AG09309 (cell line): Measurements from ENCODE around the gene LYPD6B.

Experiments
- DNase-seq: peaks from one replicate; pipeline ENCODE4 v3.0.0-alpha.2; 2010; ENCODE audit warnings: low read depth
- H3K4me3 ChIP-seq: 2 replicates; pipeline ENCODE4 v1.5.1; 2011; ENCODE audit warnings: mild to moderate bottlenecking, low read depth, low read length, moderate library complexity; ENCODE audit not compliant: control insufficient read depth
- CTCF ChIP-seq: IDR thresholded peaks from 2 replicates; pipeline ENCODE4 v1.5.1; 2011; ENCODE audit warnings: mild to moderate bottlenecking, low read depth, low read length, inconsistent platforms; ENCODE audit not compliant: insufficient read depth, control insufficient read depth; ENCODE audit errors: missing control alignments

LYPD6B gene

GRCh38 chr2:149058936-149059335 lies 20.4 kb downstream of the LYPD6B start:
- no peak for TF ChIP-seq CTCF
- no peak for DNase-seq
- H3K4me3 ChIP-seq, result no peak overlapping the region

GRCh38 chr2:149059822-149060221 lies 21.3 kb downstream of the LYPD6B start:
- TF ChIP-seq CTCF, result no peak
- no peak overlapping the region for H3K4me3 ChIP-seq
- no peak for DNase-seq

- H3K4me3 ChIP-seq, result no peak overlapping the region
- no peak for TF ChIP-seq CTCF
- DNase-seq, result no peak
Observed at GRCh38 chr2:149061133-149061745, 22.7 kb downstream of the LYPD6B start.

- no peak for DNase-seq
- no peak overlapping the region for H3K4me3 ChIP-seq
- no peak for TF ChIP-seq CTCF
Observed at GRCh38 chr2:149062531-149062930, 24.0 kb downstream of the LYPD6B start.

GRCh38 chr2:149063177-149063576 lies 24.7 kb downstream of the LYPD6B start:
- no peak overlapping the region for H3K4me3 ChIP-seq
- TF ChIP-seq CTCF, result no peak
- no peak for DNase-seq

GRCh38 chr2:149064365-149064841 lies 25.9 kb downstream of the LYPD6B start:
- no peak overlapping the region for H3K4me3 ChIP-seq
- no peak for DNase-seq
- no peak for TF ChIP-seq CTCF
